GM19467 (cell line): Measurements from ENCODE around the gene SLC39A9.

Experiments used
- ATAC-seq: cut with Tn5 transposase; IDR thresholded peaks from one replicate; pipeline ENCODE4 v1.9.1; 2021; ENCODE audit warnings: mild to moderate bottlenecking, moderate library complexity; ENCODE audit not compliant: unreplicated experiment

The SLC39A9 gene

DNA sequence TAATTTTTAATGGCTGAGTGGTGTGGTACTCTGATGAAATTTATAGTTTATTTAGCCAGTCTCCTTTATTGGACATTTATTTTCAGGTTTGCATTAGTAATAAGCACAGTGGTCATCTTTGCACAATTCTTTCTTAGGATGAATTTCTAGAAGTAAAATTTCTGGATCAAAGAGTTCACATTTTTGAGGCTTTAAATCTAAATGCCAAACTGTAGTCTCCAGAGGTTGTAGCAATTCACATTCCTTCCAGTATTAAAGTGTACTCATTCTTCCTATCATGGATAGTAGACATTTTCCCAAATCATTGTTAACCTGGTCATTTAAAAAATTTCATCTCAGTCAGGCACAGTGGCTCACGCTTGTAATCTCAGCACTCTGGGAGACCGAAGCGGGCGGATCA, 24.8 kb downstream of the SLC39A9 start:
- no peak for ATAC-seq

DNA sequence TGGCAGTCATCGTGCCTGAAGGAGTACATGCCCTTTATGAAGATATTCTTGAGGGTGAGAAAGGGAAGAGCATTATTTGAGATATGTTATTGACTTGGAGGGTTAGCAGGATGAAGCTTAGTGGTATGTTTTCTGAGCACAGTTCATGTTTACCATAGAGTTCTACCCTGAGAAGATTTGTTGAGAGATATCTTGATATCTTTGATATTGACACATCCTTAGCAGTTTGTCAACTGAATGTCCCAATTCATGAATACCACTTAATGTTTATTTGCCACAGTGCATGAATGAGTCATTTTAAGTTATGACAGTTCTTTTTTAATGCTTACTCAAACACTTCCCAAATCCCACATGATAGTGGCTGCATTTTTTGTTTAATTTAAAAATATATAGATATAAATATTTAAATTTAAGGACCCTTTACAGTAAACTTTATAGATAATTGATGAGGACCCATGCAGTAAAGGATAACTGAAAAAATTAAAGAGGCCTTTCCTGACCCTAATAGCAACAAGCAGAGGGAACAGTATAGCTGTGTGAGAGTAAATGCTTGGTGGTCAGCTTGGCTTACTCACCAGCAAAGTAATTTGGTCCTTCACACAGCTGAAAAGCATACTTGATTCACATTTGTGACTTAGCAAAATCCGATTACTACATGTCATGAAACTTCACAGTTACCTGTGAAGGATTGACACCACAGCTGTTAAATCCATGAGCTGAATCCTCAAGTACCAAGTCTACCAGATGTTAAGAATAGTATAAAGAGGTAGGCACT, 25.8 kb downstream of the SLC39A9 start:
- ATAC-seq: no peak

DNA sequence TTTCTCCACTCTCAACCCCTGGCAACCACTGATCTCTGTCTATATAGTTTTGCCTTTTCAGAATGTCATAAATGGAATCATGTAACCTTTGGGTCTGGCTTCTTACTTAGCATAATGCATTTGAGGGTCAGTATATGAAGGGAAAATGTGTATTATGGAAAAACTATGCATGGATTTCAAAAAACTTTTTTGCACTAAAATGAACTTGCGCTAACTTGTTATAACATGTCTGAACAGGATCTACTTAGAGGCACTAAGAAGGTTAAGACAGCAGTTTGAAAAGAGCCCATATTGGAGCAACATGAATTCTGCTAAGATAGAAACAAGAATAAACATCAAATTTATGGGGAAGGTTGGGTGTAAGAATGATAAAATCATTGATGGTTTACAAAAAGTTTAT, 29.1 kb downstream of the SLC39A9 start:
- ATAC-seq: no peak

DNA sequence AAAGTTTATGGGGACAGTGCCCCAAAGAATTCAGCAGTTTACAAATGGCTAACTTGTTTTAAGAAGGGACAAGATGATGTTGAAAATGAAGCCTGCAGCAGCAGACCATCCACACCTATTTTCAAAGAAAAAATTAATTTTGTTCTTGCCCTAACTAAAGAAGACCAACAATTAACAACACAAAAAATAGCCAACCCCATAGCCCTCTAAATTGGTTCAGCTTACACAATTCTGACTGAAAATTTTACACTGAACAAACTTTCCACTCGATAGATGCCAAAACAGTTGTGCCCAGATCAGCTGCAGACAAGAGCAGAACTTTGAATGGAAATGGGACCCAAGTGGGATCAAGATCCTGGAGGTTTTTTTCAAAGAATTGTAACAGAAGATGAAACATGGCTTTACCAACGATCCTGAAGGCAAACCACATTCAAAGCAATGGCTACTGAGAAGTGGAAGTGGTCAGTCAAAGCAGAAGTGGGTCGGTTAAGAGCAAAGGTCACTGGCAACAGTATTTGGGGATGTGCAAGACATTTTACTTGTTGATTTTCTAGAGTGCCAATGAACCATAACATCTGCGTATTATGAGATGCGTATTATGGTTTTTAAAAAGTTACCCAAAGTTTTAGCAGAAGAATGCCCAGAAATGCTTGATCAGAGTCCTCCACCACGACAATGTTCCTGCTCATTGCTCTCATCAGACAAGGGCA, 30.0 kb downstream of the SLC39A9 start:
- ATAC-seq: no peak

DNA sequence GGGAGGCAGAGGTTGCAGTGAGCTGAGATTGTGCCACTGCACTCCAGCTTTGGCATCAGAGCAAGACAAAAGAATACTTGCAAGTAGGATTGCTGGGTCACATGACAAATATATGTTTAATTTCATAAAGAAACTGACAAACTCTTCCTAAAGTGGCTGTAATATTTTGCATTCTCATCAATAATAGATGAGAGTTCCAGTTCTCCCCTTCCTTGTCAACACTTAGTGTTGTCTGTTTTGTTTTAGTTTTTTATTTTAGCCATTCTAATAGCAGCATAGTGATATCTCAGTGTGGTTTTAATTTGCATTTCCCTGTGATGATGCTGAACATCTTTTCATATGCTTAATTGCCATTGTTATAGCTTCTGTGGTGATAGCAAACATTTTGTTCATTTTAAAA, 31.2 kb downstream of the SLC39A9 start:
- ATAC-seq: no peak

DNA sequence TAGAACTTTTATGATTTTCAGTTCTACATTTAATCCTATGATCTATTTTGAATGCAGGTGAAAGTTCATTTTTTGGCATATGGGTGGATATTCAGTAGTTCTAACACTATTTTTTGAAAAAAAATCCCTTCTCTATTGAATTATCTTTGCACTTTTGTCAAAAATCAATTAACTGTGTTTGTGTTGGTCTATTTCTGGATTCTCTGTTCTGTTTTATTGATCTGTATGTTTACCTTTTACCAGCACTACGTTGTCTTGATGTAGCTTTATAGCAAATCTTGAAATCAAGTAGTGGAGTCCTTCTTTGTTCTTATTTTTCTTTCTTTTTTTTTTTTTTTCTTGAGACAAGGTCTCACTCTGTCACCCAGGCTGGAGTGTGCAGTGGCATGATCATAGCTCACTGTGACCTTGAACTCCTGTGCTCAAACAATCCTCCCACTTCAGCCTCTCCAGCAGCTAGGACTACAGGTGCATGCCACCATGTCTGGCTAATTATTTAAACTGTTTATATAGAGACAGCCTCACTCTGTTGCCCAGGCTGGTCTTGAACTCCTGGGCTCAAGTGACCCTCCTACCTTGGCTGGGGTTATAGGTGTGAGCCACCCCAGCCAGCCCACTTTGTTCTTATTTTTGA, 31.9 kb downstream of the SLC39A9 start:
- no peak for ATAC-seq

DNA sequence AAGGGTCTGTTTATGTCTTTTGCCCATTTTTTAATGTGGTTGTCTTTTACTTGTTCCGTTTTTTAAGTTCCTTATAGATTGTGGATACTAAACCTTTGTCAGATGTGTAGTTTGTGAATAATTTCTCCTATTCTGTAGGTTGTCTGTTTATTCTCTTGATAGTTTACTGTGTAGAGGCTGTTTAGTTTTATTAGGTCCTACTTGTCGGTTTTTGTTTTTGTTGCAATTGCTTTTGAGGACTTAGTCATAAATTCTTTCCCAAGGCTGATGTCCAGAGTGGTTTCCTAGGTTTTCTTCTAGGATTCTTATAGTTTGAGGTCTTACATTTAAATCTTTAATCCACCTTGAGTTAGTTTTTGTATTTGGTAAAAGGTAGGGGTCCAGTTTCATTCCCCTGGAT, 33.9 kb downstream of the SLC39A9 start:
- ATAC-seq: no peak

DNA sequence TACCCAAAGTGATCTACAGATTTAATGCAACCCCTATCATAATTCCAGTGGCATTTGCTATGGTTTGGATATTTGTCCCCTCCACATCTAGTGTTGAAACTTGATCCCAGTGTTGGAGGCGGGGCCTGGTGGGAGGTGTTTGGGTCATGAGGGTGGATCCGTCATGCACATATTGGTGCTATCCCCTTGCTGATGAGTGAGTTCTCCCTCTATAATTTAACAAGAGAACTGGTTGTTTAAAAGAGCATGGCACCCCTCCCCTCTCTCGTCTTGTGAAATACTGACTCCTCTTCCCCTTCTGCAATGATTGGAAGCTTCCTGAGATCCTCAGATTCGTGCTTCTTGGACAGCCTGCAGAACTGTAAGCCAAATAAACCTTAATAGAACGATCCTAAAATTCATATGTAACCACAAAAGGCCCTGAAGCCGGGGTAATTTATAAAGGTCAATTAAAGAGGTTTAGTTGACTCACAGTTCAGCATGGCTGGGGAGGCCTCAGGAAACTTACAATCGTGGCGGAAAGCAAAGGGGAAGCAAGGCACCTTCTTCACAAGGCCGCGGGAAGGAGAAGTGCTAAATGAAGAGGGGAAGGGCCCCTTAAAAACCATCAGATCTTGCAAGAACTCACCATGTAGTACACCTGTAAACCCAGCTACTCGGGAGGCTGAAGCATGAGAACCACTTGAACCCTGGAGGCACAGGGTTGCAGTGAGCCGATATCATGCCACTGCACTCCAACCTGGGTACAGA, 41.2 kb downstream of the SLC39A9 start:
- no peak for ATAC-seq

DNA sequence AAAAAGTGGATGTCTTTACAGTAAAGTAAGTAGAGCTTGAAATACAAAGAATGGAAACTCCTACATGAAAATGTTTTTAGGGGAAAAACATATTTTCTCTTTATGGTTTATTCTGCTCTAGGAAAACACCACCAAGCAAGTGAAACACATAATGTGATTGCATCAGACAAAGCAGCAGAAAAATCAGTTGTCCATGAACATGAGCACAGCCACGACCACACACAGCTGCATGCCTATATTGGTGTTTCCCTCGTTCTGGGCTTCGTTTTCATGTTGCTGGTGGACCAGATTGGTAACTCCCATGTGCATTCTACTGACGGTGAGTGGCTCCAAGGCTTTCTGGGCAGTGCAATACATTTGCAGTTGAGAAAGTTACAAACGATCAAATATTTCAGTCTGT, 43.5 kb downstream of the SLC39A9 start:
- ATAC-seq: no peak

DNA sequence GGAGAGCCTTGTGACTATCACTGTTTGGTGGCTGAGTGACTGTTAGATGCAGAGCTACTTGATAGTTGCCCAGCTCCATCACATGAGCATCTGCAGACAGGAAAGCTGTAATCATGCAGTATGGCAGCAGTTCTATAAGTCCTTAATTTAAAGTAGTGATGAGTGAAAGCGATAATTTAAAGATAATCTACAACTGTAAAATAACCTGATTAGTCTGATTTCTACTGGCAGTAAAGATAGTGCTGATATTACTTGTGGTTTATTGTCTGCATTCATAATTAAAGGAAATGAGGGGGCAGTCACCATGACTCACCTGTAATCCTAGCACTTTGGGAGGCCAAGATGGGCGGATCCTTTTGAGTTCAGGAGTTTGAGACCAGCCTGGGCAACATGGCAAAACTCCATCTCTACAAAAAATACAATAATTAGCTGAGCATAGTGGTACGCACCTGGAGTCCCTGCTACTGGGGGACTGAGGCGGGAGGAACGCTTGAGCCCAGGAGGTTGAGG, 44.9 kb downstream of the SLC39A9 start:
- ATAC-seq: no peak

DNA sequence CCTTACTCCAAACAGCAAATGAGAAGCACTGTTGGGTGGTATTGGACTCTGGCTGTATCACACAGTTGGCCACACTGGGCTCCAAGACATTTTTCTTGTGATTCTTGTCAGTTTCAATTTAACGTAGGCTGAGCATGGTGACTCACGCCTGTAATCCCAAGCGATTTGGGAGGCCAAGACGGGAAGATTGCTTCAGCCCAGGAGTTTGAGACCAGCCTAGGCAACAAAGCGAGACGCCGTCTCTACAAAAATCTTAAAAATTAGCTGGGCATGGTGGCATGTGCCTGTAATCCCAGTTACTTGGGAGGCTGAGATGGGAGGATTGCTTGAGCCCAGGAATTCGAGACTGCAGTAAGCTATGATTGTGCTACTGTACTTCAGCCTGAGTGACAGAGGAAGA, 50.7 kb downstream of the SLC39A9 start:
- ATAC-seq: no peak

DNA sequence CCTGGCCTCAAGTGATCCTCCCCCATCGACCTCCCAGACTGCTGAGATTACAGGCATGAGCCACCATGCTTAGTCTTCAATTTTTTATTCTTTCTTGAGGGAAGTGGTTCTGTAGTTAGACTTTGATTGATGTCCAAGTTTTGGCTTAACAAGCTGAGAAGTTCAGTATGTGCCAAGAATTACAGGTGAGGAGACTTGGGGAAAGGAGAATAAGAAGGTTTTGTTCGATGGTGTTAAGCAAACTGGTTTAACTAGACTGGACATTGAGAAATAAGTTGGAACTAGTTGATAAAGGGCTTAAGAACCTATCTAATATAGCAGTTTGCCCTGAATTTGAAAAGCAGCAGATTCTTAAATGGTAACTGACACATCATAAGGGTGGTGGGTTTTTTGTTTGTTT, 53.4 kb downstream of the SLC39A9 start:
- ATAC-seq: no peak

DNA sequence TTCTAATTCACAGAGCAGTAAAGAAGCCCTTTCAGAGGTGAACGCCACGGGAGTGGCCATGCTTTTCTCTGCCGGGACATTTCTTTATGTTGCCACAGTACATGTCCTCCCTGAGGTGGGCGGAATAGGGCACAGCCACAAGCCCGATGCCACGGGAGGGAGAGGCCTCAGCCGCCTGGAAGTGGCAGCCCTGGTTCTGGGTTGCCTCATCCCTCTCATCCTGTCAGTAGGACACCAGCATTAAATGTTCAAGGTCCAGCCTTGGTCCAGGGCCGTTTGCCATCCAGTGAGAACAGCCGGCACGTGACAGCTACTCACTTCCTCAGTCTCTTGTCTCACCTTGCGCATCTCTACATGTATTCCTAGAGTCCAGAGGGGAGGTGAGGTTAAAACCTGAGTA, 59.9 kb downstream of the SLC39A9 start:
- no peak for ATAC-seq

DNA sequence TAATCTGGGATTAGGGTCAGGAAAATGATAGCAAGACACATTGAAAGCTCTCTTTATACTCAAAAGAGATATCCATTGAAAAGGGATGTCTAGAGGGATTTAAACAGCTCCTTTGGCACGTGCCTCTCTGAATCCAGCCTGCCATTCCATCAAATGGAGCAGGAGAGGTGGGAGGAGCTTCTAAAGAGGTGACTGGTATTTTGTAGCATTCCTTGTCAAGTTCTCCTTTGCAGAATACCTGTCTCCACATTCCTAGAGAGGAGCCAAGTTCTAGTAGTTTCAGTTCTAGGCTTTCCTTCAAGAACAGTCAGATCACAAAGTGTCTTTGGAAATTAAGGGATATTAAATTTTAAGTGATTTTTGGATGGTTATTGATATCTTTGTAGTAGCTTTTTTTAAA, 60.6 kb downstream of the SLC39A9 start:
- no peak for ATAC-seq

DNA sequence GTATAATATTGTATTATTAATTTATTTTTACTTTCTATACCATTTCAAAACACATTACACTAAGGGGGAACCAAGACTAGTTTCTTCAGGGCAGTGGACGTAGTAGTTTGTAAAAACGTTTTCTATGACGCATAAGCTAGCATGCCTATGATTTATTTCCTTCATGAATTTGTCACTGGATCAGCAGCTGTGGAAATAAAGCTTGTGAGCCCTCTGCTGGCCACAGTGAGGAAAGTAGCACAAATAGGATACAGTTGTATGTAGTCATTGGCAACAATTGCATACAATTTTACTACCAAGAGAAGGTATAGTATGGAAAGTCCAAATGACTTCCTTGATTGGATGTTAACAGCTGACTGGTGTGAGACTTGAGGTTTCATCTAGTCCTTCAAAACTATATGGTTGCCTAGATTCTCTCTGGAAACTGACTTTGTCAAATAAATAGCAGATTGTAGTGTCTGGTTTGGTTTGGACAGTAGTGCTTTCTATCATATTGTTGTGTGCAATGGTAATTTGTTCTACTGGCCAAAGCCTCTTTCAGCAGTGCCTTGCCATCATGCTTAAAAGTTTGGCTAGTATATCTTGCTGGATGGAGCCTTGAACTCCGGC, 61.7 kb downstream of the SLC39A9 start:
- no peak for ATAC-seq

DNA sequence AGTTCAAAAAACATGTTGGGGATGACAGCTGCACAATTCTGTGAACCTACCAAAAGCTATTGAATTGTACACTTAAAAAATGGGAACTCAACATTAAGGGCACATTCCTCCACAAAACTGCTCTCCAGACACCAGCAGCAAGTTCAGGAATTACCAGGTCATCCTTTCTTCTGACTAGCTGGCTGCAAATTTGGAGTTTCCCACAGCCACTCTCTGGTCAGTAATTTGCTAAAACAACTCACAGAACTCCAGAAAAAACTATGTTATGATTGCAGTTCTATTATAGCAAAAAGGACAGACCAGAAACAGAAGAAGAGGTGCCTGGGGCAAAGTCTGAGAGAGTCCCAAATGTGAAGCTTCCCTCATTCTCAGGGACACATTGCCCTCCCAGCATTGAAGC, 65.9 kb downstream of the SLC39A9 start:
- no peak for ATAC-seq

DNA sequence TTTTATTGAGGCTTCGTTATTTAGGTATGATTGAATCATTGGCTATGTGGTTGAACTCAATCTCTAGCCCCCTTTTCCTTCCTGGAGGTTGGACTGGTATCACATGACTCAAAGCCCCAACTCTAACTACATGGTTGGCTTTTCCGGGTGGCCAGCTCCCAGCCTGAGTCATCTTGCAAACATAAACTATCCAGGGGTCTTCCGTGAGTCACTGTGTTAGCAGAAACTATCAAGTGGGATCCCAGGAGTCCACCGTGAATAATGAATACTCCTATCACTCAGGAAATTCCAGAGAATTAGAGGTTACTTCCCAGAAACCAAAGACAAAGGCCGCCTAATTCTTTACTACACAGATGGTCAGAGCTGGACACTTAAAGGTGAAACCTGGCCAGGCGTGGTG, 66.3 kb downstream of the SLC39A9 start:
- no peak for ATAC-seq

DNA sequence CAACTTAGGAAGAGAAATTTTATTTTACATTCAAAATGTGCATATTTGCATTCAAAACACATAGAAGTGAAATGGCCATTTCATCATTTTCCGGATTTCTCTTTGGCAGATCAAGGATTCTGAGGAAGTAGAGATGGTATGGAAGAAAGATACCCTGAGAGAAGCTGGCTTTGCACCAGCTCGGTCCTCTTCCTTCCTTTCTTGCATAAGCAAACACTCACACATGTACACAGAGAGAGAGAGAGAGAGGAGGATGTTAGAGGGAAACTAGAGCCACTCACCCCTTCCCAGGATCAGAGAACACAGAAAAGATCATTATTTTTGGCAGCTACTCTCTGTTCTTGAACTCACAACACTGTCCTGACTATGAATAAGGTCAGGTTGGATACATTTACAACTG, 70.5 kb downstream of the SLC39A9 start:
- ATAC-seq: no peak

DNA sequence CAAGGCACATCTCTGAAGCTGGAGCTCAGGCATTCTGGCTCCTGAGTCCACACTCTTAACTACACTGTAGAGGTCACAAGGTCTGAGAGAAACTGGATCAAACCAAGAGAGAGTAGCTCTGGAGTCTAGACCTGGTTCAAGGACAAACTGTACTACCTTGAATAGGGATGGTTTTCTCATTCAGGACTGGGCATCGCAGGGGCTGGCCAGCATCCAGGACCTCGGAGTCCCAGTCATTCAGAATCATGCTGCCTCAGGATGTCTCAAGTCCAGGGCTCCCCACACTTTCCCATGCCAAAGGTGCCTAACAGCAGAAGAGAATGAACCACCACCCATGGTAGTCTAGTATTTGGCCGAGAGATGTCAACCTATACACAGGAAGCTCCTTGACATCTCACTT, 72.9 kb downstream of the SLC39A9 start:
- no peak for ATAC-seq

DNA sequence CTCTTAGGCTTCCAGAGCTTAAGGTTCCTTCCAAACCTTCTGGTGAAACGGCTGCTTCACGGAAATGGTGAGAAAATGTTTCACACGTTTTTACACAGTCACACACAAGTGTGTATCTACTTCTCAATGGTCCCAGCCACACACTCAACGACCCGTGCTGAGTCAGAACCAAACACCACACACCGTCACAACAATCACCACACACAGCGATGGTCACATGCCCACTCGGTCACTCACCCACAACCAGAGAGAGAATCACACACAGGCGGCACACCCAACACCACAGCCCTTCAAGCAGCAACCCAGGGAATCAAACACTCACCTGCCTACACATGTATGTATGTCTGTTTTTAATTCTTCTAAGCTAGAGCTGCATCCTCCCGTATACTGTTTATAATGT, 73.4 kb downstream of the SLC39A9 start:
- no peak for ATAC-seq

DNA sequence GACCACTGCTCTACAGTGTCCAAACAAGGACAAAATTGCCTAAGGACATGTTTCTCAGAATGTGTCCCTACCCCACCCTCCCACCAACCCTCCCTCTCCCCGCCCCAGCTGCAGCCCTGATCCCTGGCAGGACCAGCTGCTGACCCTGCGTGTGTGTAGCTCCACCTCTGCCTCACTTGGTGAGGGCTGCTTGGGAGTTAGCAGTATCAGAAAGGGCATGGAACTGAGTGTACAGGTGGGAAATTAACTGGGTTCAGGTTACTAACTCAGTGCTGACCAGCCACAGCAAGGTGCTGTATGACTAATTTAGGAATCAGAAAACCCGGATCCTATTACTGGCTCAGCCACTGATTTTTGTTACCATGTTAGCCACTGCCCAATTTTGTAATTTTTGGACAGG, 74.8 kb downstream of the SLC39A9 start:
- ATAC-seq: no peak
